C4-2B (cell line): ENCODE results near the gene ADAM8.

Experiments
- ZFX ChIP-seq: fragments of 450-650 bp; IDR thresholded peaks from 2 replicates; pipeline ENCODE4 v1.6.1; 2017
- TF ChIP-seq, protein P1 (sequence below): fragments of 450-650 bp; conservative IDR thresholded peaks from 2 replicates; pipeline ENCODE4 v1.5.1; 2017; ENCODE audit warnings: mild to moderate bottlenecking

DNA sequence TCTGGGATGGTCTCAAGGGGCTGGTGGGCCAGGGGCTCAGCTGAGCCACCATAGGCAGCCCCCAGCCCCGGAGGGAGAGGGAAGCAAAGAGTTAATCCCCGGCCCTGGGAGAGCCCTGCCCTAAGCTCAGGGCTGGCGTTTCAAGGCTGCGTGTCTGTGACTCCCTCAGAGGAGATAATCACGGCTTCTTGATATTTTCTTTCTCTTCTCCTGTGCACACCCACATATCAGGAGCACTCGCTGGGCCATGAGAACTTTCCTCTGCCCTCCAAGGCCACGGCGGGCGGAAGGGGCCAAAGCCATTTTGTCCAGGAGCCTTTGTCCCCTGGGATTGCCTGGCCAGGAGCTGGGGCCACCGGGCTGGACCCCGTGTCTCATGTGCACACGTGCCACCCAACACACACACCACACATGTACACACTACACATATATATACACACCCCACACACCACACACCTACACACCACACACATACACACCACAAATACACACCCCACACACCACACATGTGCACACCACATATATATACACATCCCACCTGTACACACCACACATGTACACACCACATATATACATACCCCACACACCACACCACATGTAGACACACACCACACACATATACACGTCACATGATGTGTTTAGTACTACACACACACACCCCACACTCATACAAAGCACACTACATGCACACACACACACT lies 22.1 kb downstream of the ADAM8 start:
- TF ChIP-seq, protein P1, sequence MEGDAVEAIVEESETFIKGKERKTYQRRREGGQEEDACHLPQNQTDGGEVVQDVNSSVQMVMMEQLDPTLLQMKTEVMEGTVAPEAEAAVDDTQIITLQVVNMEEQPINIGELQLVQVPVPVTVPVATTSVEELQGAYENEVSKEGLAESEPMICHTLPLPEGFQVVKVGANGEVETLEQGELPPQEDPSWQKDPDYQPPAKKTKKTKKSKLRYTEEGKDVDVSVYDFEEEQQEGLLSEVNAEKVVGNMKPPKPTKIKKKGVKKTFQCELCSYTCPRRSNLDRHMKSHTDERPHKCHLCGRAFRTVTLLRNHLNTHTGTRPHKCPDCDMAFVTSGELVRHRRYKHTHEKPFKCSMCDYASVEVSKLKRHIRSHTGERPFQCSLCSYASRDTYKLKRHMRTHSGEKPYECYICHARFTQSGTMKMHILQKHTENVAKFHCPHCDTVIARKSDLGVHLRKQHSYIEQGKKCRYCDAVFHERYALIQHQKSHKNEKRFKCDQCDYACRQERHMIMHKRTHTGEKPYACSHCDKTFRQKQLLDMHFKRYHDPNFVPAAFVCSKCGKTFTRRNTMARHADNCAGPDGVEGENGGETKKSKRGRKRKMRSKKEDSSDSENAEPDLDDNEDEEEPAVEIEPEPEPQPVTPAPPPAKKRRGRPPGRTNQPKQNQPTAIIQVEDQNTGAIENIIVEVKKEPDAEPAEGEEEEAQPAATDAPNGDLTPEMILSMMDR: no peak
- no peak for TF ChIP-seq ZFX
